K562 (cell line): Measurements from ENCODE around the gene ZSWIM7. TPM values are rescaled to one million over a fixed set of nuclear protein-coding genes. Genes with fewer than 3 reads are reported as not detected.

Experiments used
- ARID1B ChIP-seq: fragments of 450-650 bp; IDR thresholded peaks from 2 replicates; pipeline ENCODE4 v1.6.1; 2016; ENCODE audit warnings: antibody characterized with exemption, mild to moderate bottlenecking, inconsistent platforms
- CEBPB ChIP-seq: fragments of 450-650 bp; IDR thresholded peaks from 2 replicates; pipeline ENCODE4 v1.6.1; 2016; ENCODE audit warnings: missing genetic modification characterization, missing compliant biosample characterization
- DACH1 ChIP-seq: fragments of 450-650 bp; IDR thresholded peaks from 2 replicates; pipeline ENCODE4 v1.6.1; 2018; ENCODE audit not compliant: partially characterized antibody
- ELK1 ChIP-seq: sonication (generic); formaldehyde crosslinking; IDR thresholded peaks from 2 replicates; pipeline ENCODE4 v1.8.1; 2022; ENCODE audit warnings: missing genetic modification reagents
- KDM1A ChIP-seq, 2 experiments: fragments of 450-650 bp; IDR thresholded peaks; 2 replicates each; pipeline ENCODE4 v1.6.1; 2016; ENCODE audit warnings: mild to moderate bottlenecking in 2 of 2
- MAFF ChIP-seq: IDR thresholded peaks from 2 replicates; pipeline ENCODE4 v1.6.1; 2012; ENCODE audit warnings: low read length, improper control_type of control experiment
- MAFK ChIP-seq: IDR thresholded peaks from 2 replicates; pipeline ENCODE4 v1.6.1; 2011; ENCODE audit warnings: low read length, improper control_type of control experiment
- MTA1 ChIP-seq: fragments of 450-650 bp; IDR thresholded peaks from 2 replicates; pipeline ENCODE4 v1.6.1; 2017; ENCODE audit warnings: borderline replicate concordance
- NCOA1 ChIP-seq: fragments of 450-650 bp; IDR thresholded peaks from 2 replicates; pipeline ENCODE4 v1.6.1; 2016; ENCODE audit warnings: low read depth
- NFE2L1 ChIP-seq: fragments of 450-650 bp; IDR thresholded peaks from 2 replicates; pipeline ENCODE4 v1.6.1; 2016; ENCODE audit warnings: missing genetic modification characterization, low read depth, mild to moderate bottlenecking, missing compliant biosample characterization, moderate library complexity, borderline replicate concordance
- NFRKB ChIP-seq: fragments of 450-650 bp; IDR thresholded peaks from 2 replicates; pipeline ENCODE4 v1.6.1; 2016; ENCODE audit warnings: low read depth
- NR4A1 ChIP-seq, 2 experiments: fragments of 250-450 bp in 1 of 2; fragments of 450-650 bp in 1 of 2; sonication (Bioruptor Pico) in 1 of 2; IDR thresholded peaks; 2 replicates each; pipeline versions ENCODE4 v1.4.0 to v1.6.1; 2016 to 2020; ENCODE audit warnings: mild to moderate bottlenecking in 2 of 2, missing compliant biosample characterization in 1 of 2, missing genetic modification characterization in 1 of 2, moderate library complexity in 1 of 2
- RHOXF2B ChIP-seq: fragments of 250-450 bp; sonication (Bioruptor Pico); conservative IDR thresholded peaks from 2 replicates; pipeline ENCODE4 v1.5.1; 2021
- SMARCA4 ChIP-seq: fragments of 450-650 bp; IDR thresholded peaks from 2 replicates; pipeline ENCODE4 v1.6.1; 2016
- SMARCE1 ChIP-seq: fragments of 450-650 bp; IDR thresholded peaks from 2 replicates; pipeline ENCODE4 v1.7.1; 2016; ENCODE audit warnings: mild to moderate bottlenecking
- ZBED1 ChIP-seq: IDR thresholded peaks from 2 replicates; pipeline ENCODE4 v1.6.1; 2014
- ZNF316 ChIP-seq: fragments of 450-650 bp; IDR thresholded peaks from 2 replicates; pipeline ENCODE4 v1.6.1; 2016
- polyA plus RNA-seq, 8 experiments: library from polyadenylated mRNA; depleted of rRNA in 4 of 8; stranded (reverse) in 5 of 8; unstranded in 3 of 8; fragments of >200 nt; fragmentation: Nextera tagmentation in 2 of 8; fragmentation: Illumina TruSeq in 1 of 8; extraction: Ambion mirVana in 2 of 8; extraction: Trizol in 1 of 8; gene quantifications; 2 replicates each; pipeline versions ENCODE4 v1.2.1 to v1.2.3, GENCODE V29; 2011 to 2014; ENCODE audit warnings: inconsistent platforms in 1 of 8, missing spikeins in 1 of 8
- total RNA-seq, 7 experiments: library from RNA; depleted of rRNA in 6 of 7; stranded (reverse); fragments of >200 nt in 6 of 7; fragmentation: Illumina TruSeq in 2 of 7; extraction: Trizol in 2 of 7; gene quantifications; 2 replicates each; pipeline versions ENCODE4 v1.2.1 to v1.2.3, GENCODE V29; 2011 to 2021; ENCODE audit warnings: low replicate concordance in 1 of 7
- TF ChIP-seq, protein P1 (sequence below): fragments of 450-650 bp; IDR thresholded peaks from 2 replicates; pipeline ENCODE4 v1.6.1; 2016; ENCODE audit warnings: low read depth
- TF ChIP-seq, protein P2 (sequence below): fragments of 200-800 bp; sonication (Bioruptor generic); IDR thresholded peaks from 2 replicates; pipeline ENCODE4 v1.6.1; 2017; ENCODE audit warnings: missing genetic modification characterization, missing compliant biosample characterization

The ZSWIM7 gene
- total and polyA plus RNA-seq, 9 of the 15 experiments (the other 6 are each of a cell fraction or from before 2014, with no cell fraction given) = 5.9 to 18.7 (median 9.5) TPM

DNA sequence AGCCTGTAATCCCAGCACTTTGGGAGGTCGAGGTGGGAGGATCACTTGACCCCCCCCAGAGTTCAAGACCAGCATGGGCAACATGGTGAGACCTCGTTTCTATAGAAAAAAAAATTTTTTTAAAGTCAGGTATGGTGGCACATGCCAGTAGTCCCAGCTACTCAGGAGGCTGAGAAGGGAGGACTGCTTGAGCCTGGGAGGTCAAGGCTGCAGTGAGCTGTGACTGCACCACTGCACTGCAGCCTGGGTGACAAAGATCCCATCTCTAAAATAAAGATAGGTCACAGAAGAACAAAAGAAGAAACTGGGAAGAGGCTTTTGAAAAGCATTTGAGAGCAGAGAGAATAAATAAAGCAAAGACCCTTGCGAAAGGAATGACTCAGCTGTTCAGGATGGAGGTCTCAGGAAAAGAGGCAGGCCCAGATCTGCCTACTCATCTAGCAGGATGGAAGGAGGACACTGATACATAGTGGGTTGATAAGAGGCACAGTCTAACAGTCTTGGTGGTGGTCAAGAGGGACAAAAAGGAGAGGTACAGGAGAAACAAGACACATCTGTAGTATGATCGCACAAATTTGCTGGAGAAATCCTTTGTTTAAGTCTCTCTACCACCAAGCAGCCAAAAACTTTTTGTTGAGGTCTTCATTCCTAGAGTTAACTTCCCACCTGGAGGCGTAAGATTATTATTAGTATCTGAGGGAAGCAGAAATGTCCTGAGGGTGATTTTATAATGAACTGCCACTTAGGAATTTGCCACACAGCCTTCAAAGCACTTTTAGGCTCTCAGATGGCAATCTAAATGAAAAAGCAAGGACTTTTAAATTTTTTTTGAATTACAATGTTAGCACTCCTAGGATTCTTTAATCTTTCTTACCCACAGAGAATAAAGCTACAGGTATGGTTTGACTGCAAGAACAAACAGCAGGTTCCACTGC lies 17.6 kb downstream of the ZSWIM7 start (continued):
- peak; percentile 35 for TF ChIP-seq DACH1
- peak; percentile 36; the same call in 1 of the 2 replicates for TF ChIP-seq NFRKB
- peak; percentile 70; the same call in 1 of the 2 replicates for TF ChIP-seq MAFK
- TF ChIP-seq NCOA1 = peak; percentile 14; the same call in 1 of the 2 replicates
- TF ChIP-seq SMARCA4 = peak; percentile 90
- TF ChIP-seq ZBED1 = no peak
- peak; percentile 98 for TF ChIP-seq ZNF316
- TF ChIP-seq SMARCE1 = peak; percentile 84
- TF ChIP-seq MTA1 = 0 out of 2 replicates have a peak, but pooled peaks have one; percentile 43
- TF ChIP-seq NR4A1 (CRISPR knock-in tag; IDR thresholded peaks at IDR 0.05) = no peak
- TF ChIP-seq NR4A1 (tag; IDR thresholded peaks at IDR 0.05) = 0 out of 2 replicates have a peak, but pooled peaks have one; percentile 24
- TF ChIP-seq, protein P1, sequence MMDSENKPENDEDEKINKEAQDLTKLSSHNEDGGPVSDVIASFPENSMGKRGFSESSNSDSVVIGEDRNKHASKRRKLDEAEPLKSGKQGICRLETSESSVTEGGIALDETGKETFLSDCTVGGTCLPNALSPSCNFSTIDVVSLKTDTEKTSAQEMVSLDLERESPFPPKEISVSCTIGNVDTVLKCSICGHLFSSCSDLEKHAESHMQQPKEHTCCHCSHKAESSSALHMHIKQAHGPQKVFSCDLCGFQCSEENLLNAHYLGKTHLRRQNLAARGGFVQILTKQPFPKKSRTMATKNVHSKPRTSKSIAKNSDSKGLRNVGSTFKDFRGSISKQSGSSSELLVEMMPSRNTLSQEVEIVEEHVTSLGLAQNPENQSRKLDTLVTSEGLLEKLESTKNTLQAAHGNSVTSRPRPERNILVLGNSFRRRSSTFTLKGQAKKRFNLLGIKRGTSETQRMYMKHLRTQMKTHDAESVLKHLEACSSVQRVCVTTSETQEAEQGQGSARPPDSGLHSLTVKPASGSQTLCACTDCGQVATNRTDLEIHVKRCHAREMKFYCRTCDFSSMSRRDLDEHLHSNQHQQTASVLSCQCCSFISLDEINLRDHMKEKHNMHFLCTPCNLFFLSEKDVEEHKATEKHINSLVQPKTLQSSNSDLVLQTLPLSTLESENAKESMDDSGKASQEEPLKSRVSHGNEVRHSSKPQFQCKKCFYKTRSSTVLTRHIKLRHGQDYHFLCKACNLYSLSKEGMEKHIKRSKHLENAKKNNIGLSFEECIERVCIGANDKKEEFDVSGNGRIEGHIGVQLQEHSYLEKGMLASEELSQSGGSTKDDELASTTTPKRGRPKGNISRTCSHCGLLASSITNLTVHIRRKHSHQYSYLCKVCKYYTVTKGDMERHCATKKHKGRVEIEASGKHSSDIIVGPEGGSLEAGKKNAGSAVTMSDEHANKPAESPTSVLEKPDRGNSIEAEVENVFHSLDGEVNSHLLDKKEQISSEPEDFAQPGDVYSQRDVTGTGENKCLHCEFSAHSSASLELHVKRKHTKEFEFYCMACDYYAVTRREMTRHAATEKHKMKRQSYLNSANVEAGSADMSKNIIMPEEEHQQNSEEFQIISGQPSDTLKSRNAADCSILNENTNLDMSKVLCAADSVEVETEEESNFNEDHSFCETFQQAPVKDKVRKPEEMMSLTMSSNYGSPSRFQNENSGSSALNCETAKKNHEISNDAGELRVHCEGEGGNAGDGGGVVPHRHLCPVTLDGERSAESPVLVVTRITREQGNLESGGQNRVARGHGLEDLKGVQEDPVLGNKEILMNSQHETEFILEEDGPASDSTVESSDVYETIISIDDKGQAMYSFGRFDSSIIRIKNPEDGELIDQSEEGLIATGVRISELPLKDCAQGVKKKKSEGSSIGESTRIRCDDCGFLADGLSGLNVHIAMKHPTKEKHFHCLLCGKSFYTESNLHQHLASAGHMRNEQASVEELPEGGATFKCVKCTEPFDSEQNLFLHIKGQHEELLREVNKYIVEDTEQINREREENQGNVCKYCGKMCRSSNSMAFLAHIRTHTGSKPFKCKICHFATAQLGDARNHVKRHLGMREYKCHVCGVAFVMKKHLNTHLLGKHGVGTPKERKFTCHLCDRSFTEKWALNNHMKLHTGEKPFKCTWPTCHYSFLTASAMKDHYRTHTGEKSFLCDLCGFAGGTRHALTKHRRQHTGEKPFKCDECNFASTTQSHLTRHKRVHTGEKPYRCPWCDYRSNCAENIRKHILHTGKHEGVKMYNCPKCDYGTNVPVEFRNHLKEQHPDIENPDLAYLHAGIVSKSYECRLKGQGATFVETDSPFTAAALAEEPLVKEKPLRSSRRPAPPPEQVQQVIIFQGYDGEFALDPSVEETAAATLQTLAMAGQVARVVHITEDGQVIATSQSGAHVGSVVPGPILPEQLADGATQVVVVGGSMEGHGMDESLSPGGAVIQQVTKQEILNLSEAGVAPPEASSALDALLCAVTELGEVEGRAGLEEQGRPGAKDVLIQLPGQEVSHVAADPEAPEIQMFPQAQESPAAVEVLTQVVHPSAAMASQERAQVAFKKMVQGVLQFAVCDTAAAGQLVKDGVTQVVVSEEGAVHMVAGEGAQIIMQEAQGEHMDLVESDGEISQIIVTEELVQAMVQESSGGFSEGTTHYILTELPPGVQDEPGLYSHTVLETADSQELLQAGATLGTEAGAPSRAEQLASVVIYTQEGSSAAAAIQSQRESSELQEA = 0 out of 2 replicates have a peak, but pooled peaks have one; percentile 35
- TF ChIP-seq MAFF = peak; percentile 80
- no peak for TF ChIP-seq CEBPB
- TF ChIP-seq RHOXF2B (CRISPR knock-in tag) = no peak
- TF ChIP-seq ARID1B = peak; percentile 86
- TF ChIP-seq NFE2L1 (tag) = peak; percentile 83
- peak in 1 of 2 experiments; percentile 34; a peak in 2 of 4 replicates for TF ChIP-seq KDM1A (IDR thresholded peaks at IDR 0.05)
- no peak for TF ChIP-seq ELK1 (CRISPR knock-in tag)
- TF ChIP-seq, protein P2, sequence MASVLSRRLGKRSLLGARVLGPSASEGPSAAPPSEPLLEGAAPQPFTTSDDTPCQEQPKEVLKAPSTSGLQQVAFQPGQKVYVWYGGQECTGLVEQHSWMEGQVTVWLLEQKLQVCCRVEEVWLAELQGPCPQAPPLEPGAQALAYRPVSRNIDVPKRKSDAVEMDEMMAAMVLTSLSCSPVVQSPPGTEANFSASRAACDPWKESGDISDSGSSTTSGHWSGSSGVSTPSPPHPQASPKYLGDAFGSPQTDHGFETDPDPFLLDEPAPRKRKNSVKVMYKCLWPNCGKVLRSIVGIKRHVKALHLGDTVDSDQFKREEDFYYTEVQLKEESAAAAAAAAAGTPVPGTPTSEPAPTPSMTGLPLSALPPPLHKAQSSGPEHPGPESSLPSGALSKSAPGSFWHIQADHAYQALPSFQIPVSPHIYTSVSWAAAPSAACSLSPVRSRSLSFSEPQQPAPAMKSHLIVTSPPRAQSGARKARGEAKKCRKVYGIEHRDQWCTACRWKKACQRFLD (CRISPR knock-in tag) = peak; percentile 51; the same call in 1 of the 2 replicates
